Right lung (tissue), 5 donors: ENCODE results near the gene JAKMIP1. TPM values are rescaled to one million over a fixed set of nuclear protein-coding genes. Genes with fewer than 3 reads are reported as not detected.

ENCODE experiments used
- DNase-seq, 2 donors: peaks; one replicate each; pipeline ENCODE4 v3.0.0-alpha.2; 2013
- polyA plus RNA-seq, 5 donors: library from polyadenylated mRNA; unstranded; fragments of 120-200 nt; gene quantifications; one replicate each; pipeline versions ENCODE4 v1.2.1 to v1.2.3, GENCODE V29; 2013; ENCODE audit warnings: inconsistent platforms in 1 of 5, low replicate concordance in 1 of 5; ENCODE audit not compliant: insufficient read length in 5 of 5, insufficient read depth in 1 of 5

JAKMIP1 gene
- polyA plus RNA-seq, 5 donors, result 0.12 to 0.22 (median 0.16) TPM; not detected in 1

- DNase-seq, result no peak
Observed at GRCh38 chr4:6121276-6121850, 79.0 kb downstream of the JAKMIP1 start.

GRCh38 chr4:6120361-6120760 is 80.0 kb downstream of the JAKMIP1 start:
- DNase-seq, result no peak

DNA sequence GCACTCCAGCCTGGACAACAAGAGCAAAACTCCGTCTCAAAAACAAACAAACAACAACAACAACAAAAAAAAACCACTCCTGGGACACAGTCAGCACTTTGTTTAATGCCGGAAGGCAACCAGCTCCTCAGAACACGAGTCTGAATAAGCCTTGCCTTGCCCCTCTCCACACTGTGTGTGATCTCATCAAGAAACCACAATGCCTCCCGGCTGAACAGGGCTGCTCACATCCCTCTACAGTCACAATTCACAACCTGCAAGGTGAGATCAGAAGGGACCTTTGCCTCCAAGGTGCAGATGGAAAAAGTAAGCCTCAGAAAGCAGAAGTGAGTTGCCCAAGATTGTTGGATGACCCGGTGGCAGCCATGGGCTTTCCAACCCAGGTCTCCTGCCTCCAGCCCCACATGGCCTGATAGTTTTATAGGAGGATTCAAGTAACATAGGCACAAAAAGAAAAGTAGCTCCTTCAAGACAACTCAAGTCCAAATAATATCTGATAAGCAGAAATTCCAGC is 80.8 kb downstream of the JAKMIP1 start:
- DNase-seq, result no peak

- DNase-seq, result no peak
Observed at GRCh38 chr4:6118201-6118600, 82.1 kb downstream of the JAKMIP1 start.

DNA sequence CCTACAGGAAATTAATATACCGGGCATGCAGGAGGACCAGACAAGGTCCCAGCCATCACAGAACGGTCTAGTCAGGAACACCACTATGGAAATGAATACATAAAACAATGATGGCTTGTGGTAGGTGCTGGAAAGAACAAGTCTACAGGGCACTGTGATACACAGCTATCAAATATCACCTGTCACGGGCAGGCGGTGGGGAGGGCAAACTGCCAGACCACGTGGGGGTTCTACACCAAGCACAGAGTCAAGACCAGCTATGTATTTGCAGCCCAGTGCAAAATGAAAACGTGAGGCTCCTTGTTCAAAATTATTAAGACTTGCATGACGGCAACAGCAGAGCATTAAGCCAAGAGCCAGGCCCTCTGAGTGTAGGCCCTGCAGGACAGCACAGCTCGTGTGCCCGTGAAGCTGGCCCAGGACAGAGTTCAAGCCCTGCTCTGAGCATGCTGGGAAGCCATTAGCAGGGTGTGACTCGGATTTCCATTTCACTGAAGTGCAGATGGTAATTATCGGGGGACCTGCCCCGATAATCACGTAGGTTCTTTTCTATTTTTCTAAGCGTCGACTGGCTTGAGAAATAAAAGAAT is 83.6 kb downstream of the JAKMIP1 start:
- DNase-seq, result no peak

GRCh38 chr4:6115746-6116586 is 84.4 kb downstream of the JAKMIP1 start:
- DNase-seq, result no peak

DNA sequence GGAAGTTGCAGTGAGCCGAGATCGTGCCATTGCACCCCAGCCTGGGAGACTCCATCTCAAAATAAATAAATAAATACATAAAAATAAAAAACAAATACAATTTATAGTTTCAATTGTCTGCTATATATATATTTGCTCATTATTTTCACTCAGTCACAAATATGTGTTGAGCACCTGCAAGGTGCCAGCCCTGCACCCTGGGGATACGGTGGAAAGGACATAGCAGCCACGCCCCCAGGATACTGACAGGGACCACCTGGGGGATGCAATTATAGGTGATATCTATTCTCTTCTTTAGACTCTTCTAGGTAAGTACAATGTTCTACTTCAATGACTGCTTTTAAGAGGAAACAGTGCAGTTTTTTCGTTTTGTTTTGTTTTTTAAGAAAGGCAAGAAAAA is 85.0 kb downstream of the JAKMIP1 start:
- DNase-seq, result no peak

- DNase-seq, result no peak
Observed at GRCh38 chr4:6114601-6115000, 85.7 kb downstream of the JAKMIP1 start.

GRCh38 chr4:6114181-6114580 is 86.2 kb downstream of the JAKMIP1 start:
- DNase-seq, result no peak

GRCh38 chr4:6113641-6114040 is 86.7 kb downstream of the JAKMIP1 start:
- DNase-seq, result no peak

DNA sequence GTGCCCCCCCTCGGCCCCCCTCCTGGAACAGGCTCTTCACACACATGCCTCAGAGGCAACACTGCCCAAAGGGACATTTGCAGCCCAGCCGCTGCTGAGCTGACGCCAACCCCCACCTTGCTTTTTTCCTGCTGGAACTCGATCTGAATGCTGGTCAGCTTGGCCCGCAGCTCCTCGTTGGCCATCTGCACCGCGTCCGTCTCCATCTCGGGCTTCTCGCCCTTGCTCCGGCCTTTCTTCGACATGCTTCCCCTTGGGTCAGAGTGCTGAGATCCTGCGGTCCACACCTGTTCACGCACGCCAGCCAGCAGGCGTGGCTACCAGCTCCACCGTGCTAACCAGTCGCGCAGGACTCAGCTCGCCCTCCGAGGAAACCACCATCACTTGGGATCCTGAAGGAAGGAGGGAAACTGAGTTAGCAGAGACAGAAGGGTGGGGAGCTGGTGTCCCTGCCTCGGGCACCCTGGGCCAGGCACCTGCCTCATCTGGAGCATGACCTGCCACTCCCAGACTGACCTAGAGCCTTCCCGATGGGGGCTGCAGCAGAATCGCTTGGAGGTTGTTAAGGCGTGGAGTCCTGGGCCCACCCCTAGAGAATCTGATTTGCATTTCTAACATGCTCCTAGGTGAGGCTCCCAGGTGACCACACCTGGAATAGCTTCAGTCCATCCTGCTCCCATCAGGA is 87.6 kb downstream of the JAKMIP1 start:
- DNase-seq, result no peak

DNA sequence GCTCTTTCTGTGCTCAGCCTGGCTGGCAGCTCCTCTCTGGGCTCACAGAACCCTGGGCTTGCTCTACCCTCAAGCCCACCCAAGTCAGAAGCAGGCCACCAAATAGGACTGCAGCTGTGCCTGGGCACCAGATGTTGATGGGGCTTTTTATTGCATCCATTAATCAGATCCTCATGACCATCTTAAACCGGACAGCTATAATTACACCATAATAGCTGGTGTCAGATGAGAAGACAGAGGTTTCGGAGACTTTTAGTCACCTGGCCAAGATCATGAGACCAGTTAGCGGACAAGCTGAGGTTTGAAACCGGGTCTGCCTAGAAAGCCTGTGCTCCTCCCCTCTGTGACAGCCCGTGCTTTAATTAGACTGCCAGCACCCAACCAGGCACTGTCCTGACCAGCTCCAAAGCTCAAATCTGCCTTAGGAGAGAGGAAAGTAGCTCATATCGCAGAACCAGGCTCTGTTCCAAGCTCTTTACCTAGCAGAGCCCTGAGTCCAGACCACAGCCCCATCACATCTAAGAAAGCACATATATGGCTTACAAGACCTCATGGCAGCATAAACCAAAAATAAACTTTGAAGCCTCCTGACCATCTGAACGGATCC is 88.9 kb downstream of the JAKMIP1 start:
- no peak for DNase-seq

GRCh38 chr4:6110681-6111353 is 89.5 kb downstream of the JAKMIP1 start:
- DNase-seq, result no peak

- DNase-seq, result no peak
Observed at GRCh38 chr4:6109842-6110560, 90.3 kb downstream of the JAKMIP1 start.

DNA sequence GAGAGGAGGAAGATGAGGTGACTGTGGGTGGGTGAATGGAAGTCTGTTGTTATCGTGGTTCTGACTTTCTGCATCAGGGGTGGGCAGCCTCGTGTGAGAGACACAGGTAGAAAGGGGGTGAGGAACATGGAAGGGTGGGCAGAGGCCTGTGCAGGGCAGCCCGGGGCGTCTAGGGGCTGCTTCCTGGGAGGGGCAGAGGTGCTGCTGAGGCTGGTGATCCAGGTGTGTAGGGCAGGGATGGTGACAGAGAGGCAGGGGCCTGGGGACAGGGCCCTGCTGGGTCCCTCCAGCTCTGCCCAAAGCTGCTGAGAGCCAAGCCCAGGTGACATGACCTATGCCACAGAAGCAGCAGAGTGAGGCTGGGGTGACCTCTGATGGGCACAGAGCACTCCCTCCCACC is 92.5 kb downstream of the JAKMIP1 start:
- no peak for DNase-seq

- no peak for DNase-seq
Observed at GRCh38 chr4:6107114-6107791, 93.1 kb downstream of the JAKMIP1 start.

- DNase-seq, result no peak
Observed at GRCh38 chr4:6106156-6106555, 94.2 kb downstream of the JAKMIP1 start.

GRCh38 chr4:6105311-6105911 is 94.9 kb downstream of the JAKMIP1 start:
- DNase-seq, result no peak

GRCh38 chr4:6104541-6105130 is 95.7 kb downstream of the JAKMIP1 start:
- DNase-seq, result no peak
